HUES6 (cell line): ENCODE results near the gene MRTFB.

Source experiments
- H3K27ac ChIP-seq: 2 replicates; pipeline ENCODE4 v1.7.0; 2013; ENCODE audit warnings: low read depth, mild to moderate bottlenecking, low read length, inconsistent platforms
- H3K27me3 ChIP-seq: 2 replicates; pipeline ENCODE4 v1.6.1; 2013; ENCODE audit warnings: low read length; ENCODE audit not compliant: control insufficient read depth, insufficient read depth
- H3K36me3 ChIP-seq: 2 replicates; pipeline ENCODE4 v1.6.1; 2013; ENCODE audit warnings: low read length; ENCODE audit not compliant: control insufficient read depth, insufficient read depth
- H3K4me1 ChIP-seq: 2 replicates; pipeline ENCODE4 v1.6.1; 2013; ENCODE audit warnings: low read length; ENCODE audit not compliant: control insufficient read depth, insufficient read depth
- H3K4me3 ChIP-seq: 2 replicates; pipeline ENCODE4 v1.5.1; 2013; ENCODE audit warnings: low read depth, low read length
- H3K9ac ChIP-seq: one replicate; pipeline ENCODE4 v1.6.1; 2013; ENCODE audit warnings: mild to moderate bottlenecking, low read length
- H3K9me3 ChIP-seq: 2 replicates; pipeline ENCODE4 v1.6.1; 2013; ENCODE audit warnings: low read depth, low read length; ENCODE audit not compliant: control insufficient read depth, insufficient read depth

The MRTFB gene

GRCh38 chr16:14063618-14064581 lies 7.2 kb upstream of the MRTFB start:
- no peak overlapping the region for H3K4me3 ChIP-seq
- no peaks in the 10 kb centered on the region for H3K9me3 ChIP-seq
- no peaks in the 10 kb centered on the region for H3K36me3 ChIP-seq
- no peak overlapping the region for H3K9ac ChIP-seq
- H3K27ac ChIP-seq = no peak overlapping the region
- no peaks in the 10 kb centered on the region for H3K27me3 ChIP-seq
- no peaks in the 10 kb centered on the region for H3K4me1 ChIP-seq

DNA sequence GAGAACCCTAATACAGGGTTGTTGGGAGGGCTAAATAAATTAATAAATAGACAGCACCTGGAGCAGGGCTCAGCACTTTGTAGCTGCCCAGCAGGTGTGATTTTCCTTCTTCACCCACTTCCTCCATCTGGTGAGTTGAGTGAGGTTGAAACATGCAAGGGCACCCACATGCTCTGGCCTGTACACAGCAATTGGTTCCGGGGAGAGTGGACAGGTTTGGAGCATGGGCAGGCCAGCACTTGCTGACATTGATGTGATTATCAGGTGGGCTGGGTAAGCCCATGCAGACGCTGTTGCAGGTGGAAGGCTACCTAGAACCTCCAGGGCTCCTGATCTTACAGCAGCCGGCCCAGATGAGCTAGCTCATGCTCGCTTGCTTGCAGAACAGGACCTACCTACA lies 1.3 kb upstream of the MRTFB start:
- Histone ChIP-seq H3K9me3 (no peaks in the 10 kb centered on the region), H3K27ac (no peak overlapping the region), H3K4me3 (no peak overlapping the region), H3K36me3 (no peaks in the 10 kb centered on the region), H3K4me1 (peaks cover 7% of the 10 kb centered on the region), H3K27me3 (no peaks in the 10 kb centered on the region), H3K9ac (no peak overlapping the region)

DNA sequence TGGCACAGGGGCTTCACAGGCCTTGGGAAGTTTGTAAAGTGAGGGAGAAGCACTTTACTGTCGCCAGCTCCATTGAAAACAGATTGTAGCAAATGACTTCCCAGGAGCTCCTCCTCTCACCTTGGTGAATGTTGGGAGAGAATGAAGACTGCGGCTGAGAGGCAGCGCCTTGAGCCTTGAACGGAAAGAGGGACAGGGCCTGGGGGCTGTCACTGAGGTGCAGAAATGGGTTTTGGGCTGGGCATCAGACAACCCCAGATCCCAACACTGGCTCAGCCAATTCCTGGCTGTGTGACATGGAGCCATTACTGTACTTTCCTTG lies 603 bp upstream of the MRTFB start:
- Histone ChIP-seq H3K4me1 (peaks cover 7% of the 10 kb centered on the region), H3K4me3 (peak overlapping the region; percentile 86), H3K27me3 (no peaks in the 10 kb centered on the region), H3K36me3 (peaks cover 4% of the 10 kb centered on the region; the same call in 1 of the 2 replicates), H3K9ac (peak overlapping the region; percentile 90), H3K27ac (peak overlapping the region; percentile 57), H3K9me3 (no peaks in the 10 kb centered on the region)

DNA sequence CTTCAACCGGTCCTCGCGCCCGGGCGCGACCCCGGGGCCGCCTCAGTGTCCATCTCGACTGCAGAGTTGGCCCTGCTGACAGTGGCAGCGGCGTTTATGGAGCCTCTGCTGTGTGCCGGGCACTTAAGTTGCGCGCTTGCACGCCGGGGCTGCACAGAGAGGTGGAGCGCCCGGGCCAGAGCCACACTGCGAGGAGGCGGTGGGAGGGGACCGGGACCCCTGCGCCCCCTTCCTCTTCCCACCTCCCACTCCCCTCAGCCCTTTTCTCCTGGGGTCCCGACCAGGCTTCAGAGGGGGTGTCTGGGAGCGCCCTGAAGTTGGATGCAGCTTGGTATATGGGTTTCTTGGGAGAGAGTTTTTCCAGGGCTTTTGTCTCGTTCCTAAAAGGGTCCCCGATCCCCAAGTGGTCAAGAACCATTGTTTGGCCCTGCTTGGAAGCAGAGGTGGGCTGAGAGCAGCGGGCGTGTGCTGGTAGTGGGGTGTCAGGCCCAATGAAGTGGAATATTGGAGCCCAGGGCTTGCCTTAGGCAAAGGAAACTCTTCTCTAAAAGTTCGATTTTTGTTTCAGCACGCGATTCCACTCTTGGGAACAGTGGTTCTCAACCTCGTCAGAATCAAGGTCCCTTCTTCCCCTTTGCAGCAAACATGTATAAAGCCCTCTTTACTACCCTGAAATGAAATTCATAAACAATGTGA lies 605 bp downstream of the MRTFB start:
- Histone ChIP-seq H3K9me3 (no peaks in the 10 kb centered on the region), H3K36me3 (peaks cover 4% of the 10 kb centered on the region; the same call in 1 of the 2 replicates), H3K9ac (peak overlapping the region; percentile 90), H3K4me1 (peaks cover 7% of the 10 kb centered on the region), H3K27ac (peak overlapping the region; percentile 57; the same call in 1 of the 2 replicates), H3K4me3 (peak overlapping the region; percentile 86), H3K27me3 (no peaks in the 10 kb centered on the region)

- H3K27me3 ChIP-seq = no peaks in the 10 kb centered on the region
- H3K27ac ChIP-seq = no peak overlapping the region
- H3K9me3 ChIP-seq = no peaks in the 10 kb centered on the region
- H3K4me1 ChIP-seq = peaks cover 7% of the 10 kb centered on the region
- H3K9ac ChIP-seq = no peak overlapping the region
- peaks cover 4% of the 10 kb centered on the region; the same call in 1 of the 2 replicates for H3K36me3 ChIP-seq
- peak overlapping the region; percentile 86 for H3K4me3 ChIP-seq
Measured at GRCh38 chr16:14072360-14072759, 1.2 kb downstream of the MRTFB start.

DNA sequence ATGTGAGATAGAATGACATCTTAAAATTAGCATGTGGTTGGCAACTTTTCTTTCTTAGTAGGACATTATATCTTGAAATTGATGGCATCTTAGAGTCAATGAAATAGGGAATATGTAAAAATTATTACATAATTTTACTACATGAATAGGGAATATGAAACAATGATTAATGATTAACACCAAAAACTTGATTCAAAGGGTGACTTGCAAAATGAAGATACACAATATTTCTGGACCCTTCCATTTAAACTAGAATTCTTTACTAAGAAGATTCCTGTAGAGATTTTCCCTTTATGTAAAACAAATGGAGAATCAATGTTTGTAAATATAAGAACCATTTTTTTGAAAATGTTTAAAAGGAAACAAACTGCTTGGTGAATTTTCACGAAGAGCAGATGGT lies 3.4 kb downstream of the MRTFB start:
- no peak overlapping the region for H3K9ac ChIP-seq
- H3K36me3 ChIP-seq = peaks cover 8% of the 10 kb centered on the region
- peaks cover 7% of the 10 kb centered on the region for H3K4me1 ChIP-seq
- no peak overlapping the region for H3K4me3 ChIP-seq
- H3K27me3 ChIP-seq = no peaks in the 10 kb centered on the region
- H3K9me3 ChIP-seq = no peaks in the 10 kb centered on the region
- no peak overlapping the region for H3K27ac ChIP-seq

- Histone ChIP-seq H3K36me3 (peaks cover 21% of the 10 kb centered on the region), H3K27ac (no peak overlapping the region), H3K27me3 (no peaks in the 10 kb centered on the region), H3K4me1 (no peaks in the 10 kb centered on the region), H3K9ac (no peak overlapping the region), H3K4me3 (no peak overlapping the region), H3K9me3 (no peaks in the 10 kb centered on the region)
Measured at GRCh38 chr16:14077918-14078317, 6.8 kb downstream of the MRTFB start.

DNA sequence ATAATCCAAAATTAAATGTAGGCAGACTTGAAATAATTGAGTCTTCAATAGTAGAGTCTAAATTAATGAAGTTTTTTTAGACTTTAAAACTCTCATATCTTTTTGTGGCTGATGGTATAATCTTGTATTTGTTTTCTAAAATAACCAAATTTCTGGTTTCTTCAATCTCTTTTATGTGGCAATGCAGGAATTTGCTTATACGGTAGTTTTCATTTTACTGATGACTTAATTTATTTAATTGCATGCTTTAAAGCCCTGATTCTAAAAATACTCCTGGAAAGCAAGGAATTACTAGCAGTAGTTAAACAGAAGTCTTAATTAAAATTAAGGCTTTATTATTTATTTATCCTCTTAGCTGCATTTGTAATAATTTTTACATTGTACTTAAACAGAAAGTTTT lies 15.4 kb downstream of the MRTFB start:
- Histone ChIP-seq H3K27me3 (no peaks in the 10 kb centered on the region), H3K36me3 (peaks cover 12% of the 10 kb centered on the region), H3K27ac (no peak overlapping the region), H3K9me3 (no peaks in the 10 kb centered on the region), H3K4me3 (no peak overlapping the region), H3K4me1 (peaks cover 7% of the 10 kb centered on the region; the same call in 1 of the 2 replicates), H3K9ac (no peak overlapping the region)

DNA sequence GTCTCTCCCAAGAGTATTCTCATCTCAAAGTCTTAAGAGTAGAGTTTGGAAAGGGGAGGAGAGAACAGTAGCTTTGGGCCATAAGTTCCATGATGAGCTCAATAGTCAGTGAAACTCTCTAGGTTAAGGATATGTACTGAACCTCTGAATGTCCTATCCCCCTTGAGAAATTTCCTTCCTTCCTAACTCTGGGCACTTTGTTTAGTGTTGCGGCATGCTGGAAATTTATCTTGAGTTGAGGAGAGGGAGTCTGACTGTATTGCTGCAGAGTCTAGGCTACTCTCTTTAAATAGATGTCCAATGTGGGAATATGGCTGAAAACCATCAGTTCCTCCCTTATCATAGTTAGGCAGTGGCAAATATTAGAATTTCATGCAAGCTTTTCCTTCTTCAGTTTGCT lies 16.1 kb downstream of the MRTFB start:
- no peak overlapping the region for H3K27ac ChIP-seq
- H3K9ac ChIP-seq = no peak overlapping the region
- H3K36me3 ChIP-seq = peaks cover 12% of the 10 kb centered on the region
- H3K9me3 ChIP-seq = no peaks in the 10 kb centered on the region
- H3K27me3 ChIP-seq = no peaks in the 10 kb centered on the region
- peaks cover 7% of the 10 kb centered on the region; the same call in 1 of the 2 replicates for H3K4me1 ChIP-seq
- H3K4me3 ChIP-seq = no peak overlapping the region

DNA sequence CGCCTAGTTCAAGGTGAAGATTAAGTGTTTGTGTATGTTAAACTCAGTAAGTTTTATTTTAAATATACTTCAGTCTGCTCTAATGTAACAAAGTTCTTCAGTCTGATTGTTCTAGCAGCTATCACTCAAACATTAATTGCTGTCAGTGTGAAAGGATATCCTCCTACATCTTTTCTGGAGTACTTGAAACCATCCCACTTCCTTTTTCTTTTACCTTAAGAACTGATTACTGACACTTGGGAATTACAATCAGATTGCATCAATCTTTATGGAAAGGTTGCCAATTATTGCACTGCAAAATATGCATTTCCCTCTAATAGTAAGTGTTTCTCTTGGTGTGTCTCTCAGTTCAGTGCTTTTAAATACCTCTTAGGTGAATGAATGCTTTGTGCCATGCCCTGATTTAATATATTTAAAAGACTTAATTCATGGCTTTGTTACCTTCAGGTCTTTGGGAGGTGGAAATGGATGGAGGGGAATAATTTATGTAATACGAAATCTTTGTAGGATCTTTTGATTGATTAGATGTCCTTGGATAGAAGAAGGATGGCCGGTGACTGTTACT lies 16.6 kb downstream of the MRTFB start:
- no peak overlapping the region for H3K27ac ChIP-seq
- no peak overlapping the region for H3K9ac ChIP-seq
- H3K9me3 ChIP-seq = no peaks in the 10 kb centered on the region
- H3K27me3 ChIP-seq = no peaks in the 10 kb centered on the region
- no peak overlapping the region for H3K4me3 ChIP-seq
- peaks cover 12% of the 10 kb centered on the region for H3K36me3 ChIP-seq
- peaks cover 7% of the 10 kb centered on the region; the same call in 1 of the 2 replicates for H3K4me1 ChIP-seq
